Measurements from ENCODE around the gene ZNF318.
"Not testable (repeated sequence)": the region's sequence is repeated elsewhere in the genome, so short reads cannot be mapped to it uniquely, and the experiment has no call there.

The ZNF318 gene

DNA sequence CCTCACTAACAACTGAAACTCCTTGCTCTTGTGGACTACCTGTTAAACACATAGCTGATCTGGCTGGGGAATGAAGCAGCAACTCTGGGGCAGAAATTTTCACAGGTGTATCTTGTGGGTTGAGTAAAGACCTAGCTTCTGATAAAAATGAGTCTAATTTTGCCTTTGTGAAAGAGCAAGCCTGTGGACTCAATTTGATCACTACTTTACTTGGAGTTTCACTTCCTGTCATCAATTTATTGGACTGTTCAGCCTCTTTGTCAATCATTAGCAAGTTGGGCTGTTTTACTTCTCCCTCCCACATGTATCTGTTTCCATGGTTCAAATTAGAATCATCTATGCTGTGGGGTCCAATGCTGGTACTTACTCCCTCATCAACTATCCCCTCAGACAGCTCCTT, 31.2 kb downstream of the ZNF318 start:
- no peak for DNase-seq (ENCODE audit: low read depth)

DNA sequence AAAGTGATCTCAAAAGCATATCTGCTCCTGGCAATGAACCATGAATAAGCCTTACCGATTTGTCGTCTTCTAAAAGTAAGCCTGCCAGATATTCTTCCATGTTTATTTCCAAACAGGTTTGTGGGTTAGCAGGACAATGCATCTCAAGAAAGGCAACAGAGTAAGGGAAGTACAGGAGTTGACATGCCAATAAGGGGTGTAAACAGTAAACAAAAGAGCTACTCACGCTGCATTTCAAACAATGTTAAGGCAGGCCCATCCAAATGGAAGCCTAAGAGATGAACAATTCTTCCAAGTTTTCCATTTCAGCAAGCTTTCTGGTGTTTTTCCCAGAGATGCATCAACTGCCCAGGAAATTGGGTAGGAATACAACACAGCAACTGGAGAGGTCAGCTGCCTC, 33.1 kb downstream of the ZNF318 start:
- no peak for DNase-seq (ENCODE audit: low read depth)

DNA sequence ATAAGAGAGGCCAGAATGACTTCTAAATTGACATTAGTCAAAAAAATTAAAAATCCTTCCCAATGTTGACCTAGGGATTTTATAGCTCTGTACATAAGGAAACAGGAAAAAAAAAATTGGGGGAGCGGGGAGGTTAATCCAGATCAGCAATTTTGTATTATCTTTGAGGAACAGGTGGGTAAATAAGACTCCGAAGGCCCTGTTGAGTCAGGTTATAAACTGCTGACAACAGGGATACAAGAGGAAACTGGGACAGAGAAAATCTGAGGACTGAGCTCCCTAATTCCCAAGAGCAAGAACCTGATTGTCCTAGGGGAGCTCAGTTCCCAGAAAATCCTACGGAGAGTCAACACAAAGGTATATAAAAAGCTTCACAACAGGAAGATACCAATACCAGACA, 34.0 kb downstream of the ZNF318 start:
- DNase-seq (ENCODE audit: low read depth) = no peak

DNA sequence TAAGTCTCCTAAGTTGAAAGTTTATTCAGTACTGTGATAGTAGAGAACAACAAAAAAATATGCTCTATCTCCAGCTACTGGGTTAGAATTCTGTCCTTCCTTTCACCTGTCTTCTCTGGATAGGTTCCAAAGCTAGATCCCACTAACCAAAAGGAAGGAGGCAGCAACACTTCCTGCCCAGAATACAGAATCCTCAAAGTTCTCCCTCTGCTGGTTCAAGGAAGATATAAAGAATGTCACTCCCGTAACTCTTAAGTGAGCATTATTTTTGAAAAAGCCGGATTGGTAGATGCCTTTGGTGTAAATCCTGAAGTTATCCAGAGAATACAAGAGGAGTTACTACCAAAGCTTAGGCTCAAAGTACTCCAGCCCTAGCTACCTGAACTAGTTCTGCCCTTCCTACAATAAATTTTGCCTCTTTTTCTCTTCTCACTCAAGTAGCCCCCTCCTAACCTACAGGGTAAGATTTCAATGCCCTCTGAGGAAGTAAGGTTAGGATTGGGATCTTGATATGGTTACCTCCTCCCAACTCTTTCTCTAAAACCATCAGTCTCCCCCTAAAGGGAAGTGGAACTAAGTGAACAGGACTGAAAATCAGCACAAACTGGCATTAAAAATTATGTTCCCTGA, 34.9 kb downstream of the ZNF318 start:
- no peak for DNase-seq (ENCODE audit: low read depth)

DNA sequence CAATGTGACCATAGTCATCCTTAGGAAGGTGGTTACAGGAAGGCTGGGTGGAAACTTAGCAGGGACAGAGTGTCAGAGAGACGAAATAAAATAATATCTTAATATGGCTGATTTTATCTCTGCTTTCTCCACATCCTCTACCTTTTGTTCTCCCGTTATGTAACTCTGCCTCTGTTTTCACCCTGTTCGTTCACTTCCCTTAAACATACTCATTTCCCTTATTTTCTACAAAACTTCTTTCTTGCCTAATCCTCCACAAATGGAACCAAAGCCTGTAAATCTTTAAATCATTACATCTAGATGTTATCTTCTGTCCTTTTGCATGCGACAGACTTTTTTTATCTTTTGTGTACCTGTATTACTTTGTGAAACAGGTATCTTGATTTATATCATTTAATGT, 37.6 kb downstream of the ZNF318 start:
- no peak for DNase-seq (ENCODE audit: low read depth)

DNA sequence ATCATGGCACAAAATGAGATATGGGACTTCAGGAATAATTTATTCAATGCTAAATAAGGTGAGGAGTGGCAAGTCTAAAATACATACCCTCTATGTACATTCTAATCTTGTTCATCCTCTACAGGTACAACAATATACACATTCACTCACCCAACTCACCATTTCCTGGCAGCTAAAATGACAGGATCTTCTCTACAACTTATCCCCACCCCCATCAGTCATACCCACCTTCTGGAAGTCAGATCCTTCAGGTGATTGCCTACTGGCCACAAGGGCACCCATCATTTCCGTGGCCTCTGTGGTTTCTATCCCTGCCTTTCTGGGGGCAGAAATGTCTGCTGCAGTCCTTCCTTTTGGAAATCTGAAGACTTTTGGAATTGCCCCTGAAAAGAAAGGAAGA, 38.0 kb downstream of the ZNF318 start:
- no peak for DNase-seq (ENCODE audit: low read depth)

DNA sequence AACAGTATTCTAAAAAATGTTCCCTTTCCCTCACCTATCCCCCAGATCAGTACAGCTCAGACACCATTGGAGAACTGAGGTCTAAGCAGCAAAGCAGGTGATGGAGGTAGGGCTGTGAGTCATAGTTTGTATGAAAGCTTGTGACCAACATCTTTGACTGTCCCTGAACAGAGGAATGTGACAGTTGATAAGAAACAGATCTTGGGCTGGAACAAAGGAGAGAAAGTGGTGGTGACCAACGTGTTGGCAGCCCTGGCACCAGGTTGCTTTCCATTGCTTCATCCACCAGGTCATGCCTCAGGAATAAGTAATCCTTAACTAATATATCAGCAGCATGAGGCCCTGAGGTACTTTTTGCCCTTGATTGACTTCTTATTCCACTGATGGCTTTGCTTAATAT, 40.9 kb downstream of the ZNF318 start:
- DNase-seq (ENCODE audit: low read depth) = no peak

DNA sequence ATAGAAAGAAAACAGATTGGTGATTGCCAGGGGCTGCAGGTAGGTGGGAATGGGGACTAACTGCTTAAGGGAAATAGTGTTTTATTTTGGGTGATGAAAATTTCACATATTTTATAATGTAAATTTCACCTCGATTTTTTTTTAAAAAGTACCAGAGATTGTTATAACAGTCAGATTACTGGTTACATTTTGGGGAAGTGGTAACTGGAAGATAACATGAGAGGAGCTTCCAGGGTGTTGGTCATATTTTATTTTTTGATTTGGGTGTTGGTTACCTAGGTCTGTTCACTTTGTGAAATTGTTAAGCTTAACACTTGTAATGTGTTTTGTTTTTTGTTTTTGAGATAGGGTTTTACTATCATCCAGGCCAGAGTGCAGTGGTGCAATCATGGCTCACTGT, 43.6 kb downstream of the ZNF318 start:
- DNase-seq (ENCODE audit: low read depth) = no peak

DNA sequence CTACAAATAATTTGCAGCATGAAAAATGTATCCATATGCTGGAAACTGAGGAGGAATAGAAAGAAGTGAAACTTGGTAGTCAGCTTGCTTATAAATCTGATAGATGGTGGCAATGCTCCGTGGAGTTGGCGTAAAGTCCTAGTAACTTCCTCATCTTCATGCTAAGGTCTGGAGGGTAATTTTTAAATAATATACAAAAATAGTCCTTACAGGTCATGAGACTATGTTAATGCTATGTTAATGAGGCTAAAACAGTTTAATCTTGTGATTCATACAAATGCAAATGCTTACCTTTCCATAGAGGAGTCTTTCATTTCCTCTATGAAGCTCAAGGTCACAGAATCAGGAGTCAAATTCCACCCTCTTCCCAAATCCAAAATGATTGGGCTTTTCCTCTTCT, 51.4 kb downstream of the ZNF318 start:
- DNase-seq (ENCODE audit: low read depth) = no peak

DNA sequence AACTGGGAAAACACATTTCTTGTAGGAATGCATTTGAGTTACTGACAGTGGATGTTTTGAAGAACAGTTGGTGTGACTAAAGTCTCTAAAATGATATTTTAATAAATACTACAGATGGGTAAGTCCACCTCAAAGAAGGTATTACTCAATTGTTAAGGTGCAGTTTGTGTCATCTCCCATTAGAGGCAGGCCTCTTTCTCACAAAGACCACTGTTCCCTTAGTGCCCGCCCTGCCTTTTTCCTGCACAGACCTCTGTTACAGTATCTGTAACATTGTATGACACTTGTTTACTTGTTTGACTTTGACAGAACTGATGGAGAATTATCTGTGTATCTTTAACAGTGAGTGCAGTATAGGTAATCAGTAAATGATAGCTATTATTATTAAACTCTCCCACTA, 55.6 kb downstream of the ZNF318 start:
- no peak for DNase-seq (ENCODE audit: low read depth)

DNA sequence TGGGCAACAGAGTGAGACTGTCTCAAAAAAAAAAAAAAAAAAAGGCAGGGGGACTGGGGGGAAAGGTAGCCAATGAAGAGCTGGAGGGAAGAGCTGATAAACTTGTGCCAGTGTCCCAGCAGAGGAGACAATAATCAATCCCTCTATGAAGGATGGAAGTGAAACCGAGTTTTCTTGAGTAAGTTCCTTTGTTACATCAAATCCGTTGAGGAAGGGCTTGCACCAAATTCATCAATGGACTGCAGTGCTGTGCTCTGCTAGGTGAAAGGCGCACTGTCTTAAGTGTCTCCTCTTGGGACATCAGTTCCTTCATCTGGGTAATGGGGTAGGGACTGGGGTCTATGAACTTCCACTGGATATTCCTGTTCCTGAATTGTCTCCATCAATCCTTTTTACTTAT, 57.8 kb downstream of the ZNF318 start:
- DNase-seq (ENCODE audit: low read depth) = no peak

DNA sequence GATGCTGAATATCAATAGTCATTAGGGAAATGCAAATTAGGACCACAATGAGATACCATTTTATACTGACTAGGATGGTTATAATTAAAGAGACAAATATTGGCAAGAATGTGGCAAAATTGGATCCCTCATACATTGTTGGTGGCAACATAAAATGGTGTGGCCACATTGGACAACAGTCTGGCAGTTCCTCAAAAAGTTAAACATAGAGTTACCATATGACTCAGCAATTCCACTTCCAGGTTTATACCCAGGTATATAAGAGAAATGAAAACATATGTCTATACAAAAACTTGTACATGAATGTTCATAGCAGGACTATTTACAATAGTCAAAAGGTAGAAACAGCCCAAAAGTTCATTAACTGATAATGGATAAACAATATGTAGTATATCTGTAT, 58.8 kb downstream of the ZNF318 start:
- DNase-seq (ENCODE audit: low read depth) = no peak

DNA sequence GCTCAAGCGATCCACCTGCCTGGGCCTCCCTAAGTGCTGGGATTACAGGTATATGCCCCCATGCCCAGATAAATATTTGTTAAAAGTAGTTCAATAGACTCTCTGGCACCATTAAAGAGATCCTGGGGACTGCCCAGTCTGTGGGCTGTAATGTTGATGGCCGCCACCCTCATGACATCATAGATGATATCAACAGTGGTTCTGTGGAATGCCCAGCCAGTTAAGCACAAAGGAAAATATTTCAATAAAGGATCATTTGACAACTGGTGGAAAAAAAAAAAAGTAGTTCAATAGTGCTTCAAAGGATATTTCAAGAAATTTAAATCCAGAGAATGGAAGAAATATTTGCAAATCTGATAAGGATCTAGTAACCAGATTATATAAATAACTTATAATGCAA, 59.3 kb downstream of the ZNF318 start:
- DNase-seq (ENCODE audit: low read depth) = no peak

DNA sequence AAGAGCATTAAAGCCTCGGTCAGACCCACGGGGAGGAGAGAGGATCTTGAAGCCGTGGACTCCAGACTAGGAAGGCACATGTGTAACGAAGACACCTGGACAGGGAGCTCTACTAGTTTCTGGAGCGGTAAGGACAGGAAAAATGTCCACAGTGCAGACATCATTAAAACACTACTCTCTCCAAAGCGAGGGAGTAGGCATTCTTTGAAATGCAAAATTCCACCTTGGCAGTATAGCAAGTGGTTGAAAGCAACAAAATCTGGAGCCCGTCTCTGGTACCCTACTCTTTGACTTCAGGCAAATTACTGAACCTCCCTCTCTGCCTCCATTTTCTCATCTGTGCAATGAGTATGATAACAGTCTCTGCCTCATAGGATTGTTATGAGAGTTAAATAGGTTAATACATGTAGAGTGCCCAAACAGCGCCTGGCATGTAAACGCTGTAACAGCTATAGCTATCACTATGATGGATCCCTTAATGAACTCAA, 60.4 kb downstream of the ZNF318 start:
- DNase-seq (ENCODE audit: low read depth) = no peak

DNA sequence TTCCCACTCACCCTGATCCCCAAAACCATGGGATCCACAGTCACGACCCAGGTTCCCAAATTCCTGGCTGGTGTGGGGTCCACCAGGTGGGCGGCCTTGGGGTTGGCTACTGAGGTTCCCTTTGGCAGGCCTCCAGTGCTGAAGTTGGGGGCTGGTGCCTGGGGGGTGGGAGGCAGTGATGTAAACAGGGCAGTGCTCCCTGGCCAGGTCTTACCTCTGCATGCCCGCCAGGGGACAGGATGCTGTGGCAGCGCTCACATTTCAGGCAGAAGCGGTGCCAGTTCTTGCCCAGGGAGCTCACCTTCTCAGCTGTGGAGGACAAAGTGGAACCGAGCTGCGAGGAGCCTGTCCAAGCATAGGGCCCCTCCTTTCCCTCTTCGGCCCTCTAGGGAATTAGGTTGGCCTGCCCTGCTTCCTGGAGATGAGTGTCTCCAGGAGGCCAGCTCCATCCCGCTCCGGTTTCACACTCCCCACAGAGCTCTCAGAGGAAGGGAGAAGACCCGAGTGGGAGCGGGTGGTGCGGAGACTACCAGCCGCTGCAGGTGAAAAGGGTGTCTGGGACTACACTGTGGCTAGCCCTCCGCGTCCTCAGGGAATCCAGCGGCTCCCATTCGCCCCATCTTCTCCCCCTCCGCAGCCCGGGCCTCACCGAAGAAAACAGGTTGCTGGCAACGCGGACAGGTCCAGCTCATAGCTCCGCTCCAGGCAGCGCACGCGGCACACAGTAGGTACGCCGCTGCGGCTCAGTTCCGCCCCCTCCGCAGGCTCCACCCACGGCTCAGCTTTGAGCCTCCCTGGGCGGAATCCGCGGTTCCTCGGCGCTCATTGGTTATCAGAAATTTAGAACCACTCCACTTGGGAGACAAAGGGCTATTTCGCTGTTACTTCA, 61.1 kb downstream of the ZNF318 start, which contains the start of gene CRIP3:
CRIP3 (minus strand) TSS at position 726 of the 889 bp plus-strand sequence; CDS start at position 692, 34 bp downstream.
- no peak for DNase-seq (ENCODE audit: low read depth)

DNA sequence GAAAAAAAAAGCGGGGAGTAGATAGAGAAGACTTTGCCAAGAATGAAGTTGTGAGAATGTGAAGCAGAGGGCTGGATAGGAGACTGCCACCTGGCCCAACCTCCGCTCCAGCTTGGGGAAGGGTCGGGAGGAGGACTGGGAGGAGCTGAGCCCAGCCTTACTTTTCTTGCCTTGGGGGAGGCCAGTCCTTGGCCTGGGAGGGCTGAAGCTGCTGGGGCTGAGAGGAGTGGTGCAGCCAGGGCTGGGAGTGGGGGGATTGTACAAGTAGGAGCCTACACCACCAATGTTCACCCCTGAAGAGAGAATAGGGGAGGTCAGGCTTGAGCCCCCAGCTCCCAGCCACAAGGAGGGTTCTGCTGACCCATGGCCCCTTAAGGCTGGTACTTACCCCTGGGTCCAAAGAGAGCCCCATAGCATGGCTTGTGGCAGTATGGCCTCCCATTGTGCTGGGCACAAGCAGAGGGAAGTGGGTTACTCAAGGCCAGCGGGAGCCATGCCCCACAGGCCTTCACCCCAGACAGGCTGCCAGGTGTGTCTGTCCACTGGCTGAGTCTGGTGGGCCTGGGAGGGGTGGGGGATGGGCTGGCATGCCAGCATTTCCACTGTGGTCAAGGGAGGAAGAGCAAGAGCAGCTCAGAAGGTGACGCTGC, 61.9 kb downstream of the ZNF318 start:
- no peak for DNase-seq (ENCODE audit: low read depth)

DNA sequence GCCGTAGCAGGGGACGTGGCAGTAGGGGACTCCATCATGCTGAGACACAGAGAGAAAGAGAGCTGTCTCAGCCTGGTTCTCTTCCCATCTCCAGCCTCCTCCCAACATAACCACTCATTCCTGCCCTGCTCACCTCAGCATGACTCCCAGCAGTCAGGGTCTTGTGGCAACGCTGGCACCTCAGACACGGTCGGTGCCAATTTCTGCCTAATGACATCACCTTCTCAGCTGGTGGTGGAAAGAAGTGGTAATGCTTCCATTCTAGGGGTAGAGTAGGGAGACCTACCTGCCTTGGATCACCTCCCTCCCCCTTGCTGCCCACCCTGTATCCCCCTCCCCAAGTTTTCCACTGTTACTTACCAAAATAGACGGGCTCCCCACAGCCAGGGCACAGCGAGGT, 63.4 kb downstream of the ZNF318 start:
- no peak for DNase-seq (ENCODE audit: low read depth)

DNA sequence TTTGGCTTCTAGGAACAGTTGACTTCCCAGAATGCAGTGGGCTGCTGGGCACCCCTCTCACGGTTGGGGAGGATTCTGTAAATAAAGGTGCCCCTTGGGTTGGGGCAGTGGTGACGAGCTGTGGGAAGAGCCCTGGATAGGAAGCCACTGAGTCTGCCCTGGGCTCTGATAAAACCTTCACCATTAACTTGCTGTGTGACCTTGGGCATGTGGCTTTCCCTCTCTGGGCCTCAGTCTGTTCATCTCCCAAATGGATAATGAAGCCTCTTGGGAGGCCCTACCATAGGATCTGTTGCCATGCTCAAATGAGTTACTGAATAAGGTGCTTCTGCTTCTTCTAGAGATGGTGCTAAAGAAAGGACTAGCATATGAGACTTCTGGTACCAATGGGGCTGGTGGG, 64.6 kb downstream of the ZNF318 start:
- DNase-seq (ENCODE audit: low read depth) = no peak

DNA sequence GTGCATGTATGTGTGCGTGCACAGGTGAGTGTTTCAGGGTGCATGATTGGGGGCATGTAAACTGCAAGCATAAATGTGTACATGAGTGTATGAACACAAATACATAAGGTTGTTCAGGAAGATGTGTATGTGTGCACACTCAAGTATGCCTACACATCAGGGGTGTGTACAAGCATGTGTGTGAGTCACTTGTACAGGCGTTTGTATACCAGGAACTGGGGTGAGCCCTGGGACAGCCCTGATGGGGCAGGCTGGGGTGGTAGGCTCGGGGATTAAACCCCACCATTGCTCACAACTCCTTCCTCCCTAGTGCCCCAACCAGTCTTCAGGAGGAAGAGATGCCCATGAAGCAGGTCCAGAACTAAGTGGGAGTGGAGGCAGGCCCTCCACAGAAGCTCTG, 65.1 kb downstream of the ZNF318 start:
- no peak for DNase-seq (ENCODE audit: low read depth)

DNA sequence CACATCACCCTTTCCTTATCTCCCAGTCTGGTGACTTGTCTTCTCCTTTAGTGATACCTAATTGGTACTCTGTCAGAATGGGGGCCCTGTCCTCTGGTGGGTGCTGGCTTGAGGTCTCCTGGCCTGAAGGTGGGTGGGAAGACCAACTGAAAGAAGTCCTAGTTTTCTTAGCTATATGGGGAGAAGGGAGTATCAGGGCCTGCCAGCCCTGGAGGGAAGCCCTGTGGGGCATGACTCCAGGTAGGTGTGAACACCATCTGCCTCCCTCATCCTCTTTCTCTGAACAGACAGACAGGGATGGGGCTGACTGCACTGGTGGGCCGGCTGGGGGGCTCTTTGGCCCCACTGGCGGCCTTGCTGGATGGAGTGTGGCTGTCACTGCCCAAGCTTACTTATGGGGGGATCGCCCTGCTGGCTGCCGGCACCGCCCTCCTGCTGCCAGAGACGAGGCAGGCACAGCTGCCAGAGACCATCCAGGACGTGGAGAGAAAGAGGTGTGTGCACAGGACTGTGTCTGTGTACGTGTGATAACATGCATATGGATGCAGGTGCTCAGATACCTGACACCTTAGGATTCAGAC, 65.6 kb downstream of the ZNF318 start:
- DNase-seq (ENCODE audit: low read depth) = no peak

DNA sequence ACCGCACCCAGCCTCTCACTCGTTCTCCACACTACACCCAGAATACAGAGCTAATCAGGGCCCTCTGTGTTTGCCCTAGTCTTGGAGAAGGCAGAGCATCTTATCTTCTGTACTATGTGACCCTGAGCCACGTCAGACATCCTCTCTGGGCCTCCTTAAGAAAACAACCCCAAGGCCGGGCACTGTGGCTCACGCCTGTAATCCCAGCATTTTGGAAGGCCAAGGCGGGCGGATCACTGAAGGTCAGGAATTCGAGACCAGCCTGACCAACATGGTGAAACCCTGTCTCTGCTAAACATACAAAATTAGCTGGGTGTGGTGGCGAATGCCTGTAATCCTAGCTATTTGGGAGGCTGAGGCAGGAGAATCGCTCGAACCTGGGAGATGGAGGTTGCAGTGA, 66.4 kb downstream of the ZNF318 start:
- DNase-seq (ENCODE audit: low read depth) = not testable (repeated sequence)

DNA sequence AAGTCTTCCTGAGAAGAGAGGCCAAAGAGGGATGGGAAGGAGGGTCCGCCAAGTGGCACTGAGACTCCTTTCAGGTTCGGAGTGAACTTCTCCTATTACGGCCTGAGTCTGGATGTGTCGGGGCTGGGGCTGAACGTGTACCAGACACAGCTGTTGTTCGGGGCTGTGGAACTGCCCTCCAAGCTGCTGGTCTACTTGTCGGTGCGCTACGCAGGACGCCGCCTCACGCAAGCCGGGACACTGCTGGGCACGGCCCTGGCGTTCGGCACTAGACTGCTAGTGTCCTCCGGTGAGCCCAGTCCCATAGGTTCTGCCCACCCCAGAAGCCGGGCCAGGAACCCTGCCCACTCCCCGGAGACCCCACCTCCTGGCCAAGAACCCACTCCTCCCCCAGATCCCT, 67.3 kb downstream of the ZNF318 start:
- DNase-seq (ENCODE audit: low read depth) = no peak
